HL-60/S4 (cell line): ENCODE data around the gene SETDB1.

Experiments
- in situ Hi-C: fragments of 300-500 bp; cut with MboI; formaldehyde crosslinking; loops from 2 replicates; pipeline ENCODE4 v1.14.3; 2022; ENCODE audit warnings: low sequenced_read_pairs

Gene SETDB1

DNA sequence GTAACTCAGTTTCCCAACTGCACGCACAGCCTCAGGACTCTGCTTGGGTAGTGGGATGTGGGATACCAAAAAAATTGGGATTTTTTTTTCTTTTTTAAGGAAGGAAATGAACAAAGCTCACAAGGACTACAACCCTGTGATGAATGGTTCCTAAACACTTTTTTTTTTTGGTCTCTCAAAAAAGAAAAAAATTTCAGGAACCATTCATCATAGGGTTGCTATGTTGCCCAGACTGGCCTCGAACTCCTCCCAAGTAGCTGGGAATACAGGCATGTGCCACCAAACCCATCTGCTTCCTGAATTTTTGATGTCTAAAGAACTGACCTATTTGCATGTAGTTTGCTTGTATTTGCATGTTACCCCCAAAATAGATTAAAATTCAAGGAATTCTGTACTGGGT lies 73.8 kb downstream of the SETDB1 start:
- in situ Hi-C loops: loop anchor here (10.0 kb wide), 1 partner anchor 745 kb away; the partner anchor contains the start of gene CA14

- in situ Hi-C loops: loop anchor here (10.0 kb wide), 1 partner anchor 746 kb away; the partner anchor contains the start of gene CA14
Measured at GRCh38 chr1:151000408-151000807, 74.2 kb downstream of the SETDB1 start.

DNA sequence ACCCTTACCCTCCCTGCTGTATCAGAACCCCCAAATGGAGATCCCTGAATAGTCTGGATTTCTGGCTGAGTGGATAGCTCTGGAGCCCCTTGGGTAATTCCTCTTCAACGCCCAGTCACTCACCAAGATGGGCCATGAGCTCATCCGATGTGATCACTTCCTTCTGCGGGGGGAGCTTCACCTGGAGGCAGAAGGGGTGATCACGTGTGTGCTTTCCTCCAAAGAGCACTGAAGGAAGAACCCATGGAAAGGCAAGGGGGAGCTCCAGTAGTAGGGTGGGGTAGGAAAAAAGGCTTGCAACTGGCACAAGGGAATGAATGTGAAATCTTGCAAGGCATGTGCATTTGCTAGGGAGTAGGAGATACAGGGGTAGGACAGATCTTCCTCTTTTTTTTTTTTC lies 75.4 kb downstream of the SETDB1 start:
- in situ Hi-C loops: loop anchor here (10.0 kb wide), 1 partner anchor 747 kb away; the partner anchor contains the start of gene CA14

DNA sequence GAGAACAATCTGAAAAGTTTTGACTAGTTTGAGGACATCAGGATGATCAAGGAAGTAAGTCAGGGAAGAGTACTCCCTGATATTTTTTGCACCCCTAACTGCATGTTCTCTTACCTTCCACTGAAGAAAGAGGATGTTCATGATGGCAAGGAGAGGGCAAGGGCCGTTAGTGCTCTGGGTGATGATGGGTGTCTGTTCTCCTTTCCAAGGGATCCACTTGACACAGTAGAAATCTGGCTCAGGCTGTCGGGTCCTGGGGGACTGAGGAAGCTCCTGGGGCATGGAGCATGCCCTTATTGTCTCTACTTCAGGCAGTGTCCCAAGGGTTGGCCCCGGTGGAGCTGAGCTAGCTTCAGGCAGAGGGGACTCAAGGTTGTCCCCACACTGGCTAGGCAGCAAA lies 75.9 kb downstream of the SETDB1 start:
- in situ Hi-C loops: loop anchor here (10.0 kb wide), 1 partner anchor 747 kb away; the partner anchor contains the start of gene CA14

DNA sequence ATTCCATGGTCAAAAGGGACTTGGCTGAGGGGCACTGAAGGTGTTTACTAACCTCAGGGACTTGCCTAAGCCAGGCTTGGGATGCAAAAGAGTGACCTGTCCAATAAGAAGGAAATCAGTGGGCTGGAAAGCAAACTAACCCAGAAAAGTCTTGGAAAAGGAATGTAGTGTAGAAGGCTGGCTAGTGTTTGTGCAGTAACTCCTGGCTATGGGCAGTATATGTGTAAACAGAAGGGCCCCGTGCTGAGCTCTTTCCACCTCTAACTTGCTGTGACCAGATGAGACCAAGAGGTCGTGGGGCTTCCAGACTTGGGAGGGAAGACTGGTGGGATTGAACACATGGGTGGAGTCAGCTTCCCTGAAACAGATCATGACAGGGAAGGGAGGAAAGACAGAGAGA lies 76.4 kb downstream of the SETDB1 start:
- in situ Hi-C loops: loop anchor here (10.0 kb wide), 1 partner anchor 748 kb away; the partner anchor contains the start of gene CA14

- in situ Hi-C loops: loop anchor here (10.0 kb wide), 1 partner anchor 748 kb away; the partner anchor contains the start of gene CA14
Measured at GRCh38 chr1:151003180-151003579, 77.0 kb downstream of the SETDB1 start.

- in situ Hi-C loops: loop anchor here (10.0 kb wide), 1 partner anchor 751 kb away; the partner anchor contains the start of gene CA14
Measured at GRCh38 chr1:151005729-151006319, 79.7 kb downstream of the SETDB1 start.

DNA sequence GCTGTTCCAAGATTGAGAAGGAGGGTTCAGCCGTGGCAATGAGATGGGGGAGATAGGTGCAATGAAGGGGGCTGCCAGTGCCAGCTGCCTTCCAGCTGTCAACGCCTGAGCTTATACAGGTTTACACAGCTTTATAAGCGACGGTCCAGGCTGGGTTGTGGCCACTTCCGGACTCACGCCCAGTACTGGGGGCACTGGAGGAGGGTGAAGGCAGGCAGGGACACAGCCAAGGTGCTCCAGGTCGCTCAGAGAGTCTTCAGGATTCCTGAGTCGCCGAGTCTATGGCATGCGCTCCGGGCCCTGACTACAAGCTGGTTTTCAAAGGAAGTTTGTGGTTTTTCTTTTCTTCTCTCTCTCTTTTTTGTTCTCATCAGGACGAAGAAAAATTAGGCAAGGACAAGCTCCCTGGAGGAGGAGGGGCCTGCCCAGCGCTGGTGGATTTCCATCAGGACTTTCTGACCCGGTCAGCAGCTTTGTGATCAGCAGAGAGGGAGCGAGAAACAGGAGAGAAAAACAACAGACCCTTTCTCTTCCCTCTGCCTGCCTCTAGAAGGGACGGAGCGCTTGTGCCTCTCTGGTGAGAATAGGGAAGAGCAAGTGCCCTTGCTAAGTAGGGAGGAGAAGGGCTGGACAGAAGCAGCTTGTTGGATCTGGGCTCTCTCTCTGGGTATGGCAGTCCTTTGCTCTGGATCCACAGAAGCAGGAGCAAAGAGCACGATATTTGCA lies 80.3 kb downstream of the SETDB1 start, which contains the start of gene MINDY1:
TSS of gene MINDY1 (minus strand) at position 576 of the 726 bp plus-strand sequence. CDS start 4,285 bp downstream, outside the sequence.
- in situ Hi-C loops: loop anchor here (10.0 kb wide), 1 partner anchor 752 kb away; the partner anchor contains the start of gene CA14

- in situ Hi-C loops: loop anchor here (10.0 kb wide), 1 partner anchor 753 kb away; the partner anchor contains the start of gene CA14
Measured at GRCh38 chr1:151007853-151008243, 81.7 kb downstream of the SETDB1 start.

GRCh38 chr1:151008244-151009205 lies 82.4 kb downstream of the SETDB1 start, which contains the start of gene PRUNE1:
Gene PRUNE1 (plus strand): TSS chr1:151008449. CDS start chr1:151008633, 184 bp downstream.
- in situ Hi-C loops: loop anchor here (10.0 kb wide), 1 partner anchor 754 kb away; the partner anchor contains the start of gene CA14

DNA sequence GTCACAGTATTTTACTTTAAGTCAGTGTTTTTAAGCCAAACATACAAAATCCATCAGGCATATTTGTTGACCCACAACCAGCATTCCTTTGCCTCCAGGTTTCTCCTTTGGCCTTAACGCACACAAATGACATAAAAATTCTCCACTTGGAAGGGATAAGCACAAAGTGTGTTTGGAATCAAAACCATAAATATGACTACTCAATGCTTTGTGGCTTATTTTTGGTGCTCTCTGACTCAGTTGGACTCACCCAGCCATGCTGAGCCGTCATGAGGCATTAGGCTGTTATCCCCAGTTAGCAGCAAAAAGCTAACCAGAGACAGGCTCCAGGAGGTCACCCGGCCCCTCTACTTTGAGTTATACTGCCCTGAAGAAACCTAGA lies 83.0 kb downstream of the SETDB1 start:
- in situ Hi-C loops: loop anchor here (10.0 kb wide), 1 partner anchor 754 kb away; the partner anchor contains the start of gene CA14

DNA sequence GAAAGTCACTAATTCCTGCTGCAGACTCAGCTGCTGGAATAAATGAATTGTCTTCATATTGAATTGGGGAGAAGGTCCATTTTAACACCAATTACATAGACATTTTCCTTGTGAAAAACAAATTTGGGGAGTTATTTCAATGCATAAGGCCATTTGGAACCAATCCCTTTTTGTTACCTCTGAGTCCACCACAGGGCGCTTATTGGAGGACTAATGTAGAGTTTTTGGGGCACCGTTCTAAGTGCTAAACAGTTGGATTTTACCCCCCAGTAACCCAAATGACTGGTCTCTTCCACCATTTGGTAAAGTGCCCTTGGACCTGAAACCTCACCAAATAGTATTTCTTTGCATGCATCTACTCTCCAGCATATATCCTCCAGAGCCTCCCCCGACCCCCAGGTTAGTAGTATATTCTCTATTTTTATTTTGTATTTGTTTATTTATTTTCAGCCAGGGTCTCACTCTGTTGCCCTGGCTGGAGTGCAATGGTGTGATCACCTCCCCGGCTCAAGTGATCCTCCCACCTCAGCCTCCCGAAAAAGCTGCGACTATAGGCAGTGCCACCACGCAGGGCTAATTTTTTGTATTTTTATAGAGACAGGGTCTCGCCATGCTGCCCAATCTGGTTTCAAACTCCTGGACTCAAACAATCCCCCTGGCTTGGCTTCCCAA lies 83.6 kb downstream of the SETDB1 start:
- in situ Hi-C loops: loop anchor here (10.0 kb wide), 2 partner anchors 145 to 755 kb away; partner anchors contain the start of genes CA14 and TNFAIP8L2

- in situ Hi-C loops: loop anchor here (10.0 kb wide), 1 partner anchor 144 kb away; the partner anchor contains the start of gene TNFAIP8L2
Measured at GRCh38 chr1:151010346-151010726, 84.2 kb downstream of the SETDB1 start.

DNA sequence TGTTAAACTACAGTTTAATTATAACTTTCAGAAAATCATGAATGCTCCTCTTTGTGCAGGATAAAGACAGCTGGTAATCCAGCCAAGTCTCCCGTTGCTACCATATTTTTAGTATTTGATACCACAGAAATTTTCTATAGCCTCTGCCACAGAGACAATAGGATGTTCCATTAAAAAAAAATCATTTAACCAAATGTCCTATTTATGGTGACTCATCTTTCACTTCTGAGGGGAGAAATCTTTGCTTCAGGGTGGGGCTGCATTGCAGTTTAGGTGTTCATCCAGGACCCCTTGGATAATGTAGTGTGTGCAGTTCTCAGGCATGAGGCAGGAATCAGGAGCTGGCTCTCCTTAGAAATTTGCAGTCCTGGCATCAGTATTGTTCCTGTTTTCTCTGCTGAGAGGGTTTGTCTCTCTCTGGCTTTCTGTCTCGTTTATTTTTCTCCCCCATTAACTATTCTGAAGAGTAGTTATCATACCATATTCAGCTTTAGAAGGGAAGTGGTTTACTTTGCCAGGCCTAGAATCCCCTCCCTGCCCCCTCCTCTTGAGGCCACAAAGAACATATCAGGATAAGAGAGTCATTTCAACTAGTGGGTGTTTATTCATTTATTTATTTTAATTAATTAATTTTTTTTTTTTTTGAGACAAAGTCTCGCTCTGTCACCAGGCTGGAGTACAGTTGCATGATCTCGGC lies 85.1 kb downstream of the SETDB1 start:
- in situ Hi-C loops: loop anchor here (10.0 kb wide), 1 partner anchor 143 kb away; the partner anchor contains the start of gene TNFAIP8L2

DNA sequence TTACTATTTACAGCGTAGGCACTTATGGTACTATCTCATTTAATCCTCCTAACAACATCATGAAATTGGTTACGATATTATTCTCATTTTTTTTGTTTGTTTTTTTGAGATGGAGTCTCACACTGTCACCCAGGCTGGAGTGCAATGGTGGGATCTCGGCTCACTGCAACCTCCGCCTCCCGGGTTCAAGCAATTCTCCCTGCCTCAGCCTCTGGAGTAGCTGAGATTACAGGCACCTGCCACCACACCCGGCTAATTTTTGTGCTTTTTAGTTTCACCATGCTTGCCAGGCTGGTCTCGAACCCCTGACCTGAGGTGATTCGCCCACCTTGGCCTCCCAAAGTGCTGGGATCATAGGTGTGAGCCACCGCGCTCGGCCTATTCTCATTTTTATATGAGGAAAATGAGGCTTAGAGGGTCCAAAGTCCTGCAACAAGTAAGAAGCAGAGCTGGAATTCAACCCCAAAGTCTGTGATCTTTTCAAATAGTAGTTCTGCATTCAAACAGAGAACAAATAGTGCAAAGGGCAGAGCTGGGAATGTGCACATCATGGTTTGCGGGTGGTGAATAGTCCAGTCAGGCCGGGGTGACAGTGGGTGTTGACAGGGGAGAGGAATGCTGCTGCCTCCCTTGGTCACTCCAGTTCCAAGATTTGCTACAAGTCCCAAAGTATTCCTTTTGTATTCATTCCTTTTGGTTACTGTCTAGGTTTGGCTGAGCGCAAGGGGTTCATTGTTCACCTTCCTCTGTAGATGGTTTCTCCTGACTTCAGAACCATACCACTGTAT lies 86.7 kb downstream of the SETDB1 start:
- in situ Hi-C loops: loop anchor here (10.0 kb wide), 1 partner anchor 142 kb away; the partner anchor contains the start of gene TNFAIP8L2

DNA sequence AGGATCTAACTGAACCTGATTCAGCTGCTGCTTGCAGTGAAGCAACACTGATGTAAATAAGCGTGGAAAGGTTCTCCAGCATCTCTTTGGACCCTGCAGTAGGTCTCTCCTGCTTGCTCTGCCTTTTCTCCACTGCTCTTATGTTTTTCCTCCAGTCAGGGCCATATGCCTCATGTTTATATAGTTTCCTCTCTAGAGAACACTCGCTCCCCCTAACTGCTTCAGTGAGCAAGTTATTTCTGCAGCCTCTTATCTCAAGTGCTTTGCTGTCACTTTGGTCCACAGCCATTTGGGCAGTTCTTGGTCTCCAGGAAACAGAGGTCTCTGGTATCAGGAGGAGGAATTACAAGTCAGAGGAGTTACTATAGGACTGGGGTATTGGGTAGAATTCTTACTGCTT lies 87.4 kb downstream of the SETDB1 start:
- in situ Hi-C loops: loop anchor here (10.0 kb wide), 1 partner anchor 141 kb away; the partner anchor contains the start of gene TNFAIP8L2
